A549 (cell line): ENCODE measurements around the gene ANP32E. TPM values are rescaled to one million over a fixed set of nuclear protein-coding genes. Genes with fewer than 3 reads are reported as not detected.

ENCODE experiments used
- ATAC-seq, 2 experiments: fragments of 200-7000 bp in 1 of 2; fragments of >200 bp in 1 of 2; cut with Nextera tagmentation in 1 of 2; cut with Tn5 transposase in 1 of 2; 3 replicates each; pipeline versions ENCODE4 v1.8.0 to v1.9.1; 2018 to 2020; ENCODE audit warnings: mild to moderate bottlenecking in 1 of 2, moderate library complexity in 1 of 2
- CTCF ChIA-PET: fragments of 300-600 bp; sonication (Branson Sonifier 250); formaldehyde crosslinking; extraction: SDS; loops from one replicate; lab custom pipeline; 2021; ENCODE audit warnings: antibody characterized with exemption, inconsistent platforms; lab: Yijun Ruan, JAX
- POLR2A ChIA-PET: fragments of 350-600 bp; formaldehyde crosslinking; extraction: SDS; loops from one replicate; lab custom pipeline; 2021; ENCODE audit warnings: antibody characterized with exemption, inconsistent platforms; lab: Yijun Ruan, JAX
- DNase-seq, 2 experiments: peaks; one replicate each; pipeline versions ENCODE4 v3.0.0 to v3.0.0-alpha.2; 2011 to 2016; ENCODE audit warnings: low read depth in 1 of 2, low spot score in 1 of 2
- FAIRE-seq: peaks from 2 replicates; lab custom pipeline; 2011; peaks lifted over from hg19 to GRCh38; lab: Jason Lieb, UNC
- H3K27ac ChIP-seq, 2 experiments: fragments of >200 bp; sonication (Bioruptor Twin); formaldehyde crosslinking; 3 replicates each; pipeline ENCODE4 v1.5.1; 2016 to 2017
- H3K4me1 ChIP-seq: fragments of >200 bp; sonication (Bioruptor Twin); formaldehyde crosslinking; 3 replicates; pipeline ENCODE4 v1.6.1; 2016
- H3K4me2 ChIP-seq: fragments of >200 bp; sonication (Bioruptor Twin); formaldehyde crosslinking; 3 replicates; pipeline ENCODE4 v1.6.1; 2016
- H3K4me3 ChIP-seq: fragments of >200 bp; sonication (Bioruptor Twin); formaldehyde crosslinking; 3 replicates; pipeline ENCODE4 v1.5.1; 2016
- H3K9me3 ChIP-seq: fragments of >200 bp; sonication (Bioruptor Twin); formaldehyde crosslinking; 3 replicates; pipeline ENCODE4 v1.6.1; 2016
- ATOH8 ChIP-seq: fragments of 250-450 bp; sonication (Bioruptor Pico); IDR thresholded peaks from 2 replicates; pipeline ENCODE4 v1.5.0; 2020; ENCODE audit warnings: low read depth, mild to moderate bottlenecking, moderate library complexity
- CBX2 ChIP-seq: fragments of 200-600 bp; sonication (generic); IDR thresholded peaks from 2 replicates; pipeline ENCODE4 v1.6.1; 2016; ENCODE audit warnings: low read depth, mild to moderate bottlenecking, borderline replicate concordance
- CEBPB ChIP-seq, 2 experiments: fragments of >200 bp in 1 of 2; sonication (Bioruptor Twin) in 1 of 2; formaldehyde crosslinking in 1 of 2; IDR thresholded peaks; 2 replicates each; pipeline ENCODE4 v1.6.1; 2012 to 2016
- CHD4 ChIP-seq: fragments of 200-600 bp; sonication (generic); IDR thresholded peaks from 2 replicates; pipeline ENCODE4 v1.6.1; 2016; ENCODE audit warnings: antibody characterized with exemption, mild to moderate bottlenecking, borderline replicate concordance
- E2F6 ChIP-seq: IDR thresholded peaks from 2 replicates; pipeline ENCODE4 v1.6.1; 2012; ENCODE audit warnings: low read depth, borderline replicate concordance
- EP300 ChIP-seq, 2 experiments: fragments of >200 bp; sonication (Bioruptor Twin); formaldehyde crosslinking; IDR thresholded peaks; 2 replicates in 1 of 2; 3 replicates in 1 of 2; pipeline ENCODE4 v1.6.1; 2016 to 2017
- ESRRA ChIP-seq: fragments of 150-350 bp; IDR thresholded peaks from 2 replicates; pipeline ENCODE4 v1.6.1; 2014; ENCODE audit warnings: mild to moderate bottlenecking, low read length, borderline replicate concordance
- FOSL2 ChIP-seq, 2 experiments: fragments of 450-650 bp in 1 of 2; fragments of >200 bp in 1 of 2; sonication (Bioruptor Twin) in 1 of 2; formaldehyde crosslinking; IDR thresholded peaks; 2 replicates each; pipeline versions ENCODE4 v1.5.0 to v1.6.1; 2016 to 2020; ENCODE audit warnings: mild to moderate bottlenecking in 1 of 2, moderate library complexity in 1 of 2
- FOXS1 ChIP-seq: fragments of 250-450 bp; sonication (Bioruptor Pico); IDR thresholded peaks from 2 replicates; pipeline ENCODE4 v1.5.0; 2020; ENCODE audit warnings: mild to moderate bottlenecking, moderate library complexity
- HES2 ChIP-seq: fragments of >200 bp; sonication (Bioruptor Twin); formaldehyde crosslinking; IDR thresholded peaks from 2 replicates; pipeline ENCODE4 v1.6.1; 2016
- HOXB5 ChIP-seq: fragments of 250-450 bp; sonication (Bioruptor Pico); IDR thresholded peaks from 2 replicates; pipeline ENCODE4 v1.5.0; 2020; ENCODE audit warnings: mild to moderate bottlenecking, moderate library complexity
- JUN ChIP-seq, 2 experiments: fragments of >200 bp; sonication (Bioruptor Twin); formaldehyde crosslinking; IDR thresholded peaks; 2 replicates in 1 of 2; 3 replicates in 1 of 2; pipeline ENCODE4 v1.6.1; 2016 to 2017
- KDM1A ChIP-seq: fragments of 200-600 bp; sonication (generic); IDR thresholded peaks from 2 replicates; pipeline ENCODE4 v1.6.1; 2016; ENCODE audit warnings: low read depth, mild to moderate bottlenecking
- KDM5A ChIP-seq: fragments of 200-600 bp; sonication (generic); IDR thresholded peaks from 2 replicates; pipeline ENCODE4 v1.6.1; 2016; ENCODE audit warnings: antibody characterized with exemption, mild to moderate bottlenecking
- MAFK ChIP-seq: fragments of 450-650 bp; IDR thresholded peaks from 2 replicates; pipeline ENCODE4 v1.6.1; 2014; ENCODE audit not compliant: partially characterized antibody
- MAZ ChIP-seq: fragments of 150-350 bp; IDR thresholded peaks from 2 replicates; pipeline ENCODE4 v1.6.1; 2014; ENCODE audit warnings: antibody characterized with exemption, low read depth, low read length, borderline replicate concordance
- NFE2L2 ChIP-seq: fragments of 150-350 bp; conservative IDR thresholded peaks from 2 replicates; pipeline ENCODE4 v1.6.1; 2014; ENCODE audit warnings: low read length
- NR3C1 ChIP-seq: fragments of >200 bp; sonication (Bioruptor Twin); formaldehyde crosslinking; IDR thresholded peaks from 3 replicates; pipeline ENCODE4 v1.6.1; 2017
- PBX3 ChIP-seq: IDR thresholded peaks from 2 replicates; pipeline ENCODE4 v1.6.1; 2012
- PHF8 ChIP-seq: fragments of 200-600 bp; sonication (generic); IDR thresholded peaks from 2 replicates; pipeline ENCODE4 v1.6.1; 2016; ENCODE audit warnings: low read depth, mild to moderate bottlenecking, antibody characterized with exemption, moderate library complexity, borderline replicate concordance
- POLR2A ChIP-seq: IDR thresholded peaks from 2 replicates; pipeline ENCODE4 v1.6.1; 2012; ENCODE audit warnings: mild to moderate bottlenecking, low read length
- RAD21 ChIP-seq, 2 experiments: fragments of >200 bp in 1 of 2; sonication (Bioruptor Twin) in 1 of 2; formaldehyde crosslinking in 1 of 2; IDR thresholded peaks in 1 of 2; conservative IDR thresholded peaks in 1 of 2; 2 replicates in 1 of 2; 3 replicates in 1 of 2; pipeline ENCODE4 v1.6.1; 2012 to 2018; ENCODE audit warnings: inconsistent platforms in 1 of 2
- RARB ChIP-seq: fragments of 250-450 bp; sonication (Bioruptor Pico); IDR thresholded peaks from 2 replicates; pipeline ENCODE4 v1.8.0; 2021; ENCODE audit warnings: mild to moderate bottlenecking, moderate library complexity
- RNF2 ChIP-seq: fragments of 200-600 bp; sonication (generic); IDR thresholded peaks from 2 replicates; pipeline ENCODE4 v1.6.1; 2016; ENCODE audit warnings: low read depth, mild to moderate bottlenecking, antibody characterized with exemption, moderate library complexity, borderline replicate concordance
- SREBF2 ChIP-seq: fragments of 450-650 bp; IDR thresholded peaks from 2 replicates; pipeline ENCODE4 v1.6.1; 2014; ENCODE audit warnings: mild to moderate bottlenecking, moderate library complexity
- TFCP2L1 ChIP-seq: fragments of 250-450 bp; sonication (Bioruptor Pico); IDR thresholded peaks from 2 replicates; pipeline ENCODE4 v1.5.0; 2021; ENCODE audit warnings: mild to moderate bottlenecking
- TP53 ChIP-seq: fragments of 250-450 bp; sonication (Bioruptor Pico); IDR thresholded peaks from 2 replicates; pipeline ENCODE4 v1.5.0; 2021; ENCODE audit warnings: mild to moderate bottlenecking, moderate library complexity
- ZFP36 ChIP-seq: fragments of 450-650 bp; IDR thresholded peaks from 2 replicates; pipeline ENCODE4 v1.6.1; 2014; ENCODE audit warnings: borderline replicate concordance; ENCODE audit not compliant: partially characterized antibody
- ZNF302 ChIP-seq: fragments of 250-450 bp; sonication (Bioruptor Pico); IDR thresholded peaks from 2 replicates; pipeline ENCODE4 v1.9.0; 2021; ENCODE audit warnings: inconsistent platforms, mild to moderate bottlenecking, moderate library complexity
- WGBS: methylation state at CpG from one replicate; pipeline ENCODE4 v1.1.6; 2017; ENCODE audit errors: missing lambda C conversion rate; 5-methylcytosine and 5-hydroxymethylcytosine counted together
- polyA plus RNA-seq, 4 experiments: library from polyadenylated mRNA; depleted of rRNA in 3 of 4; stranded (reverse); fragments of >200 nt; fragmentation: RNase III in 1 of 4; extraction: RNeasy Plus Mini Kit Qiagen cat#74134 plus additional on column Dnase treatment in 1 of 4; gene quantifications; 2 replicates in 3 of 4; 3 replicates in 1 of 4; pipeline ENCODE4 v1.2.3, GENCODE V29; 2011 to 2017
- TF ChIP-seq, protein P1 (sequence below): IDR thresholded peaks from 2 replicates; pipeline ENCODE4 v1.6.1; 2012
- TF ChIP-seq, protein P2 (sequence below): fragments of >200 bp; sonication (Bioruptor Twin); formaldehyde crosslinking; IDR thresholded peaks from 3 replicates; pipeline ENCODE4 v1.6.1; 2016

The ANP32E gene
- polyA plus RNA-seq, 2 of the 4 experiments (the other 2 are of a cell fraction) = 60.0 to 128 TPM

DNA sequence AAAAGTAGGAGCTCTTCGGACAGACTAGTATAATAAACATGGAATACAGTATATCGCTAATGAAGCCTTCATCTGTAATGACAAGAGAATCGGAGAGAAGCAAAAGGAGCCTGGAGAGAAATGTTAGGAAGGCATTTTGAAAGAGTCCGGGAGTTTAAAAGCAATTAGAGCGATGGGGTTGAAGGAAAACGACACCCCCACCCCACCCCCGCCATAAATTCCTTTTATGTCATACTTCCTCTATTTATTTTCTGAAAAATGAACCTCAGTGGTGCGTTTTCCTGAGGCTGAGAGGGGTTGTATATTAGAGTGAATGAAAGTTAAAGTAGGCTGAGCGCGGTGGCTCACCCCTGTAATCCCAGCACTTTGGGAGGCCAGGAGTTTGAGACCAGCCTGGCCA, 33.5 kb upstream of the ANP32E start (continued):
- TF ChIP-seq RAD21 (conservative IDR thresholded peaks at IDR 0.05 in 1 of 2, IDR thresholded peaks at IDR 0.05 in 1 of 2) = no peak
- no peak for TF ChIP-seq FOXS1 (CRISPR knock-in tag)
- no peak for TF ChIP-seq SREBF2
- TF ChIP-seq RARB (CRISPR knock-in tag) = no peak

DNA sequence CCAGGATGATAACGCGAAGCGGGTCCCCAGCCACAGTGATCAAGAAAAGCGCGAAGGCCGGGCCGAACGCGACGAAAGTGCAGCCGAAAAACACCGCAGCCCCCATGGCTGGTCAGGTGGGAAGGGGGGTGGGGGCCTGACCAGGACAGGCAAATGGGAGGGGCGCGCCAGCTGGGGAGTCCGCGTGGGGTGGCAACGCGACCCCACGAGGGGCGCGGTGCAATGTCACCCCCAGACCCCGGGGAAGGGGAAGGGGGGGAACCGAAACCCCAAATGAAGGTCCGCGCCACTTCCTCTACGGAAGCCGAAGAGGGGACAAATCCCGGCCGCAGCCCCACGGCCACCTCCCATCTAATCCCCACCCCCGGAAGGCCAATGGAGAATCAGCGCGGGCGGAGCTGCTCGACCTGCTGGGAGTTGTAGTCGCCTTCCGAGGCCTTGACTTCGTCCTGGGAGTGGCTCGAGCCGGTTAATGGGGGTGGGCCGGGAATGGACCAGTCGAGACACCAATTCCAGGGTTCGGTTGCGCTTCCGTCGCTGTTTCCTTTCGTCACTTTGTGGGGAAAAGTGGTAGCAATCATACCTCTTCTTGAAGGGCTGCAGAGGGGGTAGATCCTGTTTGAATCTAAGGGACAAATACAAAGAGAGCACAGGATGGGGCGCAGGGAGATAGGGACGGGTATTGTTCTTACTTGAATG, 32.9 kb upstream of the ANP32E start, which contains the start of gene APH1A:
Gene APH1A (minus strand): TSS at position 312 of the 699 bp plus-strand sequence. CDS start 206 bp downstream, at position 106.
- H3K4me1 ChIP-seq = peaks cover 11% of the 10 kb centered on the region
- WGBS = 5% methylated on average over 38 of the region's 49 CpGs
- peak; percentile 98 to 100 for ATAC-seq
- peak within 1 kb of the TSS; percentile 98 for H3K4me2 ChIP-seq
- peak within 1 kb of the TSS; percentile 91 for H3K4me3 ChIP-seq
- ChIA-PET CTCF (interaction anchor here (1.6 to 6.2 kb wide), 2 partner anchors 11 to 13 kb away, joined by 10 to 48 read pairs; no protein-coding TSS in a partner anchor), POLR2A (interaction anchor here (0.5 to 1.3 kb wide), 4 partner anchors 10 to 245 kb away, joined by 4 to 6 read pairs (median 5); no protein-coding TSS in a partner anchor)
- H3K9me3 ChIP-seq = no peaks in the 10 kb centered on the region
- TF ChIP-seq KDM5A = peak; percentile 63
- TF ChIP-seq MAZ = peak; percentile 22; the same call in 1 of the 2 replicates
- TF ChIP-seq E2F6 = peak; percentile 49; the same call in 1 of the 2 replicates
- TF ChIP-seq PHF8 = peak; percentile 76
- TF ChIP-seq MAFK = no peak
- TF ChIP-seq ATOH8 (CRISPR knock-in tag) = no peak
- TF ChIP-seq EP300 (IDR thresholded peaks at IDR 0.05) = no peak
- no peak for TF ChIP-seq HES2
- TF ChIP-seq, protein P1, sequence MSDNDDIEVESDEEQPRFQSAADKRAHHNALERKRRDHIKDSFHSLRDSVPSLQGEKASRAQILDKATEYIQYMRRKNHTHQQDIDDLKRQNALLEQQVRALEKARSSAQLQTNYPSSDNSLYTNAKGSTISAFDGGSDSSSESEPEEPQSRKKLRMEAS = peak; percentile 70
- no peak for TF ChIP-seq ESRRA
- TF ChIP-seq JUN (IDR thresholded peaks at IDR 0.05) = peak in 1 of 2 experiments; percentile 77; a peak in 3 of 5 replicates
- no peak for TF ChIP-seq KDM1A
- peak; percentile 97 to 99 for DNase-seq
- peak within 1 kb of the TSS; percentile 94 for H3K27ac ChIP-seq
- FAIRE-seq = no peak

- H3K4me1 ChIP-seq = peaks cover 11% of the 10 kb centered on the region
- peak overlapping the region; percentile 94 for H3K27ac ChIP-seq
- FAIRE-seq = no peak
- POLR2A ChIA-PET = interaction anchor here (0.9 to 1.3 kb wide), 2 partner anchors 10 to 13 kb away, joined by 4 to 5 read pairs; no protein-coding TSS in a partner anchor
- WGBS = 1% methylated on average over 21 of the region's 21 CpGs
- CTCF ChIA-PET = interaction anchor here (0.6 to 6.2 kb wide), 3 partner anchors 12 to 48 kb away, joined by 3 to 48 read pairs (median 10); no protein-coding TSS in a partner anchor
- DNase-seq = peak; percentile 33 to 39
- peak overlapping the region; percentile 98 for H3K4me2 ChIP-seq
- H3K9me3 ChIP-seq = no peaks in the 10 kb centered on the region
- ATAC-seq = peak; percentile 37 to 62; a peak in 5 of 6 replicates
- peak overlapping the region; percentile 91 for H3K4me3 ChIP-seq
- TF ChIP-seq ZFP36 (no peak), CBX2 (no peak), ZNF302 (no peak), CHD4 (no peak), NFE2L2 (no peak), FOSL2 (IDR thresholded peaks at IDR 0.05) (no peak), FOSL2 (CRISPR knock-in tag; IDR thresholded peaks at IDR 0.05) (no peak), POLR2A (no peak), RNF2 (no peak), MAFK (no peak), MAZ (no peak), TP53 (no peak), TFCP2L1 (CRISPR knock-in tag) (no peak), PBX3 (no peak), NR3C1 (no peak), CEBPB (IDR thresholded peaks at IDR 0.05) (no peak), HOXB5 (no peak)
- TF ChIP-seq, protein P2, sequence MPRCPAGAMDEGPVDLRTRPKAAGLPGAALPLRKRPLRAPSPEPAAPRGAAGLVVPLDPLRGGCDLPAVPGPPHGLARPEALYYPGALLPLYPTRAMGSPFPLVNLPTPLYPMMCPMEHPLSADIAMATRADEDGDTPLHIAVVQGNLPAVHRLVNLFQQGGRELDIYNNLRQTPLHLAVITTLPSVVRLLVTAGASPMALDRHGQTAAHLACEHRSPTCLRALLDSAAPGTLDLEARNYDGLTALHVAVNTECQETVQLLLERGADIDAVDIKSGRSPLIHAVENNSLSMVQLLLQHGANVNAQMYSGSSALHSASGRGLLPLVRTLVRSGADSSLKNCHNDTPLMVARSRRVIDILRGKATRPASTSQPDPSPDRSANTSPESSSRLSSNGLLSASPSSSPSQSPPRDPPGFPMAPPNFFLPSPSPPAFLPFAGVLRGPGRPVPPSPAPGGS = no peak
These were observed 32.4 kb upstream of the ANP32E start for GRCh38 chr1:150268340-150268704.
